Mammary epithelial cell (primary cell): ENCODE measurements around the gene RHEBL1.

Experiments
- CTCF ChIP-seq, 2 donors: IDR thresholded peaks in 1 of 2; conservative IDR thresholded peaks in 1 of 2; 2 replicates each; pipeline ENCODE4 v1.5.1; 2011 to 2012; ENCODE audit warnings: inconsistent platforms in 2 of 2, low read length in 2 of 2, mild to moderate bottlenecking in 2 of 2, control low read depth in 1 of 2, low read depth in 1 of 2; ENCODE audit not compliant: insufficient read depth in 1 of 2; ENCODE audit errors: extremely low read depth in 1 of 2
- EZH2 ChIP-seq: IDR thresholded peaks from 2 replicates; pipeline ENCODE4 v1.6.1; 2012; ENCODE audit warnings: low read length, inconsistent platforms, borderline replicate concordance

DNA sequence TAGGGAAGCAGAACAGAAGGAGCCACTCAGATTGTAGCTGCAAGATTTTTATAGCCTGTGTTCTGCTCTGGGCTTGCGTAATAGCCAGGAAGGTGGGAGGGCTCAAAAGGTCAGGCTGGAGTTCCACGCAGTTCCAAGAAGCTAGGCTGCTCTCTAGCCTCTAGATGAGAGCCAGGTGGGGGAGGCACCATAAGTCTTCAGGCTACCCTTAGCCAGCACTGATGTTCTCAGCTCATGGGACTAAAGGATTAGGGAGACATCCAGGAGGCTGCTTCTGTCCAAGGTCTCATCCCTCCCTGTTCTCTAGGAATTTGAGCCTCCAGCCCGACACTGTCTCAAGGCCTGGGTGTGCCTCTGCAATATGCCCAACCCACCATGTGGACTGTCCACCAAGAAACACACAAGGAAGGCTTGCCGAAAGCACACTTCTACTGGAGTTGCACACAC lies 39.2 kb upstream of the RHEBL1 start:
- TF ChIP-seq EZH2 (no peak), CTCF (conservative IDR thresholded peaks at IDR 0.05 in 1 of 2, IDR thresholded peaks at IDR 0.05 in 1 of 2; ENCODE audit: extremely low read depth in 1 of 2, insufficient read depth in 1 of 2, low read depth in 1 of 2, low read length in 2 of 2) (no peak)
